Trophoblast cell (in vitro differentiated cells and primary cell): ENCODE results near the gene APOBEC3F.
"Not testable (repeated sequence)": the region's sequence is repeated elsewhere in the genome, so short reads cannot be mapped to it uniquely, and the experiment has no call there.

Source experiments
- DNase-seq, 2 donors: peaks; one replicate each; pipeline ENCODE4 v3.0.0-alpha.2; 2016
- H2AFZ ChIP-seq: 2 replicates; pipeline ENCODE4 v1.6.1; 2013; ENCODE audit warnings: low read length, moderate library complexity, mild to moderate bottlenecking; ENCODE audit not compliant: insufficient read depth, poor library complexity
- H2AK5ac ChIP-seq: 2 replicates; pipeline ENCODE4 v1.6.1; 2013; ENCODE audit warnings: mild to moderate bottlenecking, low read length
- H2BK120ac ChIP-seq: 2 replicates; pipeline ENCODE4 v1.6.1; 2013; ENCODE audit warnings: low read length, mild to moderate bottlenecking, moderate library complexity; ENCODE audit not compliant: insufficient read depth, poor library complexity
- H2BK12ac ChIP-seq: 2 replicates; pipeline ENCODE4 v1.6.1; 2013; ENCODE audit warnings: mild to moderate bottlenecking, low read length, moderate library complexity
- H2BK5ac ChIP-seq: 2 replicates; pipeline ENCODE4 v1.6.1; 2013; ENCODE audit warnings: low read length, low read depth, moderate library complexity, mild to moderate bottlenecking; ENCODE audit not compliant: poor library complexity
- H3K14ac ChIP-seq: 2 replicates; pipeline ENCODE4 v1.6.1; 2013; ENCODE audit warnings: mild to moderate bottlenecking, low read length
- H3K18ac ChIP-seq: 2 replicates; pipeline ENCODE4 v1.6.1; 2013; ENCODE audit warnings: mild to moderate bottlenecking, low read length
- H3K23ac ChIP-seq: 2 replicates; pipeline ENCODE4 v1.6.1; 2013; ENCODE audit warnings: low read length
- H3K27ac ChIP-seq: 2 replicates; pipeline ENCODE4 v1.5.1; 2013; ENCODE audit warnings: low read depth, mild to moderate bottlenecking, inconsistent platforms, low read length, moderate library complexity
- H3K27me3 ChIP-seq: 2 replicates; pipeline ENCODE4 v1.6.1; 2013; ENCODE audit warnings: inconsistent platforms, mild to moderate bottlenecking, low read length, moderate library complexity; ENCODE audit not compliant: insufficient read depth
- H3K36me3 ChIP-seq, 2 experiments: 1 replicate in 1 of 2; 2 replicates in 1 of 2; pipeline ENCODE4 v1.6.1; 2013; ENCODE audit warnings: low read length in 2 of 2, mild to moderate bottlenecking in 2 of 2, moderate library complexity in 1 of 2; ENCODE audit not compliant: insufficient read depth in 2 of 2, control insufficient read depth in 1 of 2
- H3K4ac ChIP-seq: 2 replicates; pipeline ENCODE4 v1.6.1; 2013; ENCODE audit warnings: low read depth, mild to moderate bottlenecking, low read length, moderate library complexity
- H3K4me1 ChIP-seq, 2 experiments: 1 replicate in 1 of 2; 2 replicates in 1 of 2; pipeline ENCODE4 v1.6.1; 2013; ENCODE audit warnings: low read length in 2 of 2, mild to moderate bottlenecking in 2 of 2, moderate library complexity in 1 of 2; ENCODE audit not compliant: insufficient read depth in 2 of 2, control insufficient read depth in 1 of 2
- H3K4me2 ChIP-seq: 2 replicates; pipeline ENCODE4 v1.6.1; 2013; ENCODE audit warnings: inconsistent platforms, mild to moderate bottlenecking, low read length, moderate library complexity
- H3K4me3 ChIP-seq: 2 replicates; pipeline ENCODE4 v1.5.1; 2013; ENCODE audit warnings: mild to moderate bottlenecking, low read depth, low read length, inconsistent platforms
- H3K79me1 ChIP-seq: one replicate; pipeline ENCODE4 v1.6.1; 2013; ENCODE audit warnings: low read length
- H3K79me2 ChIP-seq: 2 replicates; pipeline ENCODE4 v1.6.1; 2013; ENCODE audit warnings: low read length, mild to moderate bottlenecking; ENCODE audit not compliant: control insufficient read depth, insufficient read depth, poor library complexity
- H3K9ac ChIP-seq: 2 replicates; pipeline ENCODE4 v1.6.1; 2013; ENCODE audit warnings: mild to moderate bottlenecking, low read length
- H3K9me3 ChIP-seq: 2 replicates; pipeline ENCODE4 v1.6.1; 2013; ENCODE audit warnings: low read depth, mild to moderate bottlenecking, control low read depth, inconsistent platforms, low read length; ENCODE audit not compliant: insufficient read depth
- H4K12ac ChIP-seq: 2 replicates; pipeline ENCODE4 v1.6.1; 2013; ENCODE audit warnings: low read depth, mild to moderate bottlenecking, low read length, moderate library complexity
- H4K8ac ChIP-seq: 2 replicates; pipeline ENCODE4 v1.6.1; 2013; ENCODE audit warnings: low read depth, mild to moderate bottlenecking, low read length, moderate library complexity
- H4K91ac ChIP-seq: one replicate; pipeline ENCODE4 v1.6.1; 2013; ENCODE audit warnings: low read depth, mild to moderate bottlenecking, low read length, moderate library complexity
- WGBS: extraction: QIAGEN DNeasy Blood & Tissue Kit; methylation state at CpG from one replicate; pipeline ENCODE4 v1.1.7; 2013; ENCODE audit warnings: missing lambda C conversion rate; ENCODE audit not compliant: insufficient read length, insufficient coverage; ENCODE audit errors: extremely low coverage; 5-methylcytosine and 5-hydroxymethylcytosine counted together

APOBEC3F gene

GRCh38 chr22:39068033-39068785, 27.5 kb downstream of the APOBEC3F start:
- no CpG with 5 or more reads among the region's 13 CpGs for WGBS
- H4K91ac ChIP-seq: no peak overlapping the region
- no peak overlapping the region for H4K12ac ChIP-seq
- H2AK5ac ChIP-seq: no peak overlapping the region
- no peak overlapping the region for H2BK5ac ChIP-seq
- no peak overlapping the region for H2BK12ac ChIP-seq
- no peak overlapping the region for H3K4ac ChIP-seq
- H3K4me2 ChIP-seq: peak overlapping the region; percentile 34
- H3K23ac ChIP-seq: no peak overlapping the region
- H3K18ac ChIP-seq: no peak overlapping the region
- H2AFZ ChIP-seq: no peak overlapping the region
- peak overlapping the region; percentile 28 for H3K14ac ChIP-seq
- no peaks in the 10 kb centered on the region for H3K36me3 ChIP-seq
- H2BK120ac ChIP-seq: no peak overlapping the region
- H3K79me1 ChIP-seq: no peaks in the 10 kb centered on the region
- H3K9ac ChIP-seq: no peak overlapping the region
- H3K4me1 ChIP-seq: peaks cover 6 to 16% of the 10 kb centered on the region in 2 experiments
- H3K27me3 ChIP-seq: no peaks in the 10 kb centered on the region
- H3K27ac ChIP-seq: no peak overlapping the region
- DNase-seq: peak in 1 of 2 donors; percentile 56
- H3K9me3 ChIP-seq: no peaks in the 10 kb centered on the region
- H3K4me3 ChIP-seq: no peak overlapping the region
- H3K79me2 ChIP-seq: no peaks in the 10 kb centered on the region
- H4K8ac ChIP-seq: no peak overlapping the region

- no peak overlapping the region for H3K27ac ChIP-seq
- no peaks in the 10 kb centered on the region for H3K9me3 ChIP-seq
- H3K14ac ChIP-seq: no peak overlapping the region
- H2AFZ ChIP-seq: no peak overlapping the region
- DNase-seq: no peak
- no peaks in the 10 kb centered on the region for H3K36me3 ChIP-seq
- H3K4me3 ChIP-seq: no peak overlapping the region
- H3K79me2 ChIP-seq: no peaks in the 10 kb centered on the region
- no peak overlapping the region for H3K23ac ChIP-seq
- H3K4ac ChIP-seq: no peak overlapping the region
- H4K91ac ChIP-seq: no peak overlapping the region
- no peak overlapping the region for H3K4me2 ChIP-seq
- no peak overlapping the region for H4K12ac ChIP-seq
- peaks cover 6 to 16% of the 10 kb centered on the region in 2 experiments for H3K4me1 ChIP-seq
- no peaks in the 10 kb centered on the region for H3K27me3 ChIP-seq
- H2BK120ac ChIP-seq: no peak overlapping the region
- no peak overlapping the region for H2AK5ac ChIP-seq
- WGBS: no CpG with 5 or more reads among the region's 7 CpGs
- no peak overlapping the region for H4K8ac ChIP-seq
- no peak overlapping the region for H2BK5ac ChIP-seq
- H3K79me1 ChIP-seq: no peaks in the 10 kb centered on the region
- H3K18ac ChIP-seq: no peak overlapping the region
- no peak overlapping the region for H3K9ac ChIP-seq
- no peak overlapping the region for H2BK12ac ChIP-seq
Measured at GRCh38 chr22:39070186-39070585, 29.5 kb downstream of the APOBEC3F start.

DNA sequence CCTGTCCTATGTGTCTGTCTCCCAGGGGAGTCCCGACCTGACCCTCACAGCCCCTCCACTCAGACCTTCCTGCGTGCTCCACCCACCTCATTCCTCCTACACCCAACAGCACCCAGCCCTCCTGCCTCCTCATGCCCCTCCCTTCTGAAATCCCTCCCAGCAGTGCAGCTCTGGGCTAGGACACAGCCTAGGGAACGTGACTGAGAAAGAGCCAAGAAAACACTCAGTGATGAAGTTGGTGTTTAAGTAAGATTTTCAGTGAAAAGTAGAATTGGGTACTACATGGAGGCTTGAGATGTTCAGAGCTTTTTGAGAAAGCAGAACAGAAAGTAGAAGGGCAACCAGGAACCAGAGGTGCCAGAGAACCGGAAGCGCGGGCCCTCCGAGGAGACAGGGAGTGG, 31.9 kb downstream of the APOBEC3F start:
- not testable (repeated sequence) for H3K4ac ChIP-seq, H2AFZ ChIP-seq, DNase-seq, H4K91ac ChIP-seq, H3K9me3 ChIP-seq, H3K14ac ChIP-seq, H3K27me3 ChIP-seq, H3K4me2 ChIP-seq, H3K9ac ChIP-seq, H3K79me2 ChIP-seq, H2BK120ac ChIP-seq, H2BK5ac ChIP-seq, H2BK12ac ChIP-seq, H2AK5ac ChIP-seq, H3K79me1 ChIP-seq, H3K27ac ChIP-seq, H3K18ac ChIP-seq, H4K8ac ChIP-seq, H4K12ac ChIP-seq, H3K4me3 ChIP-seq, H3K23ac ChIP-seq, H3K36me3 ChIP-seq
- H3K4me1 ChIP-seq: peaks cover 0 to 16% of the 10 kb centered on the region in 2 experiments
- no CpG with 5 or more reads among the region's 7 CpGs for WGBS

- H3K14ac ChIP-seq: no peak overlapping the region
- no peak overlapping the region for H4K12ac ChIP-seq
- H3K79me2 ChIP-seq: no peaks in the 10 kb centered on the region
- no peak overlapping the region for H3K18ac ChIP-seq
- no peak overlapping the region for H4K8ac ChIP-seq
- no peak for DNase-seq
- WGBS: no CpG with 5 or more reads among the region's 2 CpGs
- no peak overlapping the region for H2AFZ ChIP-seq
- H2AK5ac ChIP-seq: no peak overlapping the region
- no peak overlapping the region for H3K4me3 ChIP-seq
- H3K9ac ChIP-seq: no peak overlapping the region
- H3K27me3 ChIP-seq: no peaks in the 10 kb centered on the region
- no peak overlapping the region for H3K23ac ChIP-seq
- H3K4me2 ChIP-seq: no peak overlapping the region
- peaks cover 0 to 7% of the 10 kb centered on the region in 2 experiments for H3K4me1 ChIP-seq
- no peak overlapping the region for H4K91ac ChIP-seq
- no peak overlapping the region for H2BK12ac ChIP-seq
- no peaks in the 10 kb centered on the region for H3K79me1 ChIP-seq
- no peak overlapping the region for H3K4ac ChIP-seq
- H3K36me3 ChIP-seq: no peaks in the 10 kb centered on the region
- no peak overlapping the region for H3K27ac ChIP-seq
- H2BK5ac ChIP-seq: no peak overlapping the region
- no peak overlapping the region for H2BK120ac ChIP-seq
- peaks cover 2% of the 10 kb centered on the region for H3K9me3 ChIP-seq
Measured at GRCh38 chr22:39073981-39074380, 33.3 kb downstream of the APOBEC3F start.
